HEK293 (cell line): ENCODE data around the gene ZNF223.
A peak's percentile ranks its signal among the peaks of the same experiment; 100 is the strongest.

Experiments
- CTCF ChIA-PET: fragments of 350-600 bp; formaldehyde crosslinking; extraction: SDS; loops from one replicate; lab custom pipeline; 2021; ENCODE audit warnings: antibody characterized with exemption; lab: Yijun Ruan, JAX
- POLR2A ChIA-PET: fragments of 300-600 bp; formaldehyde crosslinking; extraction: SDS; loops from one replicate; lab custom pipeline; 2020; ENCODE audit warnings: antibody characterized with exemption, inconsistent platforms; lab: Yijun Ruan, JAX
- H3K27ac ChIP-seq: fragments of 200-500 bp; sonication (Bioruptor generic); 2 replicates; pipeline ENCODE4 v1.5.1; 2014; ENCODE audit warnings: low read depth, low read length, control low read depth, inconsistent platforms; ENCODE audit errors: extremely low read depth
- H3K36me3 ChIP-seq, 2 experiments: fragments of 200-500 bp in 1 of 2; sonication (Bioruptor generic) in 1 of 2; 1 replicate in 1 of 2; 2 replicates in 1 of 2; pipeline ENCODE4 v1.5.1; 2014 to 2017; ENCODE audit warnings: inconsistent platforms in 2 of 2, low read length in 2 of 2; ENCODE audit not compliant: control insufficient read depth in 2 of 2, insufficient read depth in 1 of 2
- H3K4me1 ChIP-seq: fragments of 200-500 bp; sonication (Bioruptor generic); 2 replicates; pipeline ENCODE4 v1.5.1; 2014; ENCODE audit warnings: mild to moderate bottlenecking, low read length, inconsistent platforms; ENCODE audit not compliant: control insufficient read depth, insufficient read depth
- H3K4me3 ChIP-seq: 2 replicates; pipeline ENCODE4 v1.5.1; 2011; ENCODE audit warnings: low read depth, mild to moderate bottlenecking, control low read depth, low read length, moderate library complexity
- H3K9me3 ChIP-seq: fragments of 200-500 bp; sonication (Bioruptor generic); 2 replicates; pipeline ENCODE4 v1.5.1; 2014; ENCODE audit warnings: low read depth, low read length, inconsistent platforms; ENCODE audit not compliant: control insufficient read depth, insufficient read depth
- ELK4 ChIP-seq: IDR thresholded peaks from 2 replicates; pipeline ENCODE4 v1.6.1; 2011; ENCODE audit warnings: mild to moderate bottlenecking, low read depth, low read length, borderline replicate concordance
- GLIS1 ChIP-seq: fragments of 450-650 bp; formaldehyde crosslinking; IDR thresholded peaks from 2 replicates; pipeline ENCODE4 v1.5.1; 2016; ENCODE audit warnings: missing biosample characterization, missing genetic modification characterization
- KLF17 ChIP-seq: fragments of 450-650 bp; formaldehyde crosslinking; IDR thresholded peaks from 2 replicates; pipeline ENCODE4 v1.5.1; 2016; ENCODE audit warnings: missing biosample characterization, missing genetic modification characterization
- SALL2 ChIP-seq: fragments of 450-650 bp; formaldehyde crosslinking; IDR thresholded peaks from 2 replicates; pipeline ENCODE4 v1.5.0; 2017; ENCODE audit warnings: missing biosample characterization, mild to moderate bottlenecking, missing genetic modification characterization, borderline replicate concordance
- SETDB1 ChIP-seq: IDR thresholded peaks from one replicate; pipeline ENCODE4 v1.6.1; 2017; ENCODE audit warnings: mild to moderate bottlenecking, low read length, moderate library complexity, mixed read lengths; ENCODE audit not compliant: insufficient read length
- TCF7L2 ChIP-seq: IDR thresholded peaks from 2 replicates; pipeline ENCODE4 v1.6.1; 2011; ENCODE audit warnings: low read depth, mild to moderate bottlenecking, inconsistent platforms, low read length, moderate library complexity, borderline replicate concordance
- ZBTB20 ChIP-seq: fragments of 450-650 bp; formaldehyde crosslinking; IDR thresholded peaks from 2 replicates; pipeline ENCODE4 v1.5.1; 2016; ENCODE audit warnings: missing biosample characterization, missing genetic modification characterization
- ZNF140 ChIP-seq: fragments of 450-650 bp; formaldehyde crosslinking; IDR thresholded peaks from 2 replicates; pipeline ENCODE4 v1.5.1; 2016; ENCODE audit warnings: missing biosample characterization, missing genetic modification characterization
- ZNF175 ChIP-seq: fragments of 450-650 bp; formaldehyde crosslinking; IDR thresholded peaks from 2 replicates; pipeline ENCODE4 v1.5.1; 2016; ENCODE audit warnings: missing biosample characterization, missing genetic modification characterization
- ZNF350 ChIP-seq: fragments of 450-650 bp; formaldehyde crosslinking; IDR thresholded peaks from 2 replicates; pipeline ENCODE4 v1.5.0; 2017; ENCODE audit warnings: missing biosample characterization, mild to moderate bottlenecking, missing genetic modification characterization
- ZNF426 ChIP-seq: fragments of 450-650 bp; formaldehyde crosslinking; IDR thresholded peaks from 2 replicates; pipeline ENCODE4 v1.5.1; 2017; ENCODE audit warnings: missing biosample characterization, missing genetic modification characterization, mild to moderate bottlenecking, inconsistent platforms, moderate library complexity
- ZNF433 ChIP-seq: fragments of 450-650 bp; formaldehyde crosslinking; IDR thresholded peaks from 2 replicates; pipeline ENCODE4 v1.5.1; 2016; ENCODE audit warnings: missing biosample characterization, missing genetic modification characterization, low read depth
- ZNF513 ChIP-seq: fragments of 450-650 bp; IDR thresholded peaks from 2 replicates; pipeline ENCODE4 v1.5.1; 2018; ENCODE audit warnings: missing biosample characterization, missing genetic modification characterization
- ZNF629 ChIP-seq: fragments of 450-650 bp; formaldehyde crosslinking; IDR thresholded peaks from 2 replicates; pipeline ENCODE4 v1.5.1; 2017; ENCODE audit warnings: missing biosample characterization, missing genetic modification characterization
- ZNF768 ChIP-seq: fragments of 450-650 bp; formaldehyde crosslinking; IDR thresholded peaks from 2 replicates; pipeline ENCODE4 v1.5.1; 2018; ENCODE audit warnings: missing biosample characterization, mild to moderate bottlenecking, missing genetic modification characterization
- ZNF791 ChIP-seq: fragments of 450-650 bp; formaldehyde crosslinking; IDR thresholded peaks from 2 replicates; pipeline ENCODE4 v1.5.1; 2016; ENCODE audit warnings: missing biosample characterization, missing genetic modification characterization
- ZNF843 ChIP-seq: fragments of 450-650 bp; formaldehyde crosslinking; IDR thresholded peaks from 2 replicates; pipeline ENCODE4 v1.5.1; 2016; ENCODE audit warnings: missing biosample characterization, missing genetic modification characterization
- TF ChIP-seq, protein P1 (sequence below): fragments of 450-650 bp; formaldehyde crosslinking; IDR thresholded peaks from 2 replicates; pipeline ENCODE4; 2016; ENCODE audit warnings: missing biosample characterization, missing genetic modification characterization
- TF ChIP-seq, protein P2 (sequence below): fragments of 450-650 bp; formaldehyde crosslinking; IDR thresholded peaks from 2 replicates; pipeline ENCODE4 v1.5.1; 2017; ENCODE audit warnings: missing biosample characterization, missing genetic modification characterization
- TF ChIP-seq, protein P3 (sequence below): fragments of 450-650 bp; formaldehyde crosslinking; IDR thresholded peaks from 2 replicates; pipeline ENCODE4 v1.5.1; 2016; ENCODE audit warnings: missing biosample characterization, missing genetic modification characterization
- TF ChIP-seq, protein P4 (sequence below): fragments of 450-650 bp; formaldehyde crosslinking; IDR thresholded peaks from 2 replicates; pipeline ENCODE4 v1.5.1; 2016; ENCODE audit warnings: missing biosample characterization, missing genetic modification characterization

The ZNF223 gene

DNA sequence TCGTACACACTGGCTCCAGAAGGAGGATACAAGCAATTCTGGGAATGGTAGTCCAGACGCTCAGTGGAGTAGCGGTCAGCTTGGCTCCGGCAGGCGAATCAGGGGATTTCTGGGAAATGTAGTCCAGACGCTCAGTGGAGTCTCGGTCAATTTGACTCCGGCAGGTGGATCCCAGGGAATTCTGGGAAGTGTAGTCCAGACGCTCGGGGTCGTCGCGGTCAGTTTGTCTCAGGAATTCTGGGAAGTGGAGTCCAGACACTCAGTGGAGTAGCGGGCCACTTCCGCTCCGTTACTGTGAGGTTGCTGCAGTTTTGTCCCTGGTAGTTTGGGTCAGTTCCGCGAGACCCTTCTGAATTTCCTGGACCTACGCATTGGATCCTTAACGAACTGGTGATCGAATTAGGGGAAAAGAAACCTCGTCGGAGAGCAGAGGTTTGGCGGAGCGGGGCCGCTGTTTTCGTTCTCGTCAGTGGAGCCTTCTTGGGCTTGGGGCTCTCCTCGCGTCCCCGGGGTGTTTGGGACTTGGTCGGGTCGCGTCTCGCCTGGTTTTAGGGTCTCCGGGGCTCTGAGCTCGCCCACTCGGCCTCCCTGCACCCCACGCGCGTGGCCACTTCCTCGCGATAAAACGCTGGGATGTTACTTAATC is 61.4 kb downstream of the ZNF223 start, which contains the start of gene ZNF225 (continued):
- TF ChIP-seq, protein P1, sequence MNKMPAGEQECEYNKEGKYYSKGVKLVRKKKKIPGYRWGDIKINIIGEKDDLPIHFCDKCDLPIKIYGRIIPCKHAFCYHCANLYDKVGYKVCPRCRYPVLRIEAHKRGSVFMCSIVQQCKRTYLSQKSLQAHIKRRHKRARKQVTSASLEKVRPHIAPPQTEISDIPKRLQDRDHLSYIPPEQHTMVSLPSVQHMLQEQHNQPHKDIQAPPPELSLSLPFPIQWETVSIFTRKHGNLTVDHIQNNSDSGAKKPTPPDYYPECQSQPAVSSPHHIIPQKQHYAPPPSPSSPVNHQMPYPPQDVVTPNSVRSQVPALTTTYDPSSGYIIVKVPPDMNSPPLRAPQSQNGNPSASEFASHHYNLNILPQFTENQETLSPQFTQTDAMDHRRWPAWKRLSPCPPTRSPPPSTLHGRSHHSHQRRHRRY (tag by site-specific recombination), result no peak
- TF ChIP-seq ZNF433 (no peak), ELK4 (no peak), SALL2 (tag by site-specific recombination) (no peak), ZBTB20 (tag by site-specific recombination) (peak; percentile 98), ZNF629 (tag by site-specific recombination) (peak; percentile 87), ZNF791 (tag by site-specific recombination) (no peak), GLIS1 (tag by site-specific recombination) (peak; percentile 76; the same call in 1 of the 2 replicates), ZNF843 (0 out of 2 replicates have a peak, but pooled peaks have one; percentile 23), TCF7L2 (no peak), ZNF768 (tag by site-specific recombination) (no peak)
- TF ChIP-seq, protein P2, sequence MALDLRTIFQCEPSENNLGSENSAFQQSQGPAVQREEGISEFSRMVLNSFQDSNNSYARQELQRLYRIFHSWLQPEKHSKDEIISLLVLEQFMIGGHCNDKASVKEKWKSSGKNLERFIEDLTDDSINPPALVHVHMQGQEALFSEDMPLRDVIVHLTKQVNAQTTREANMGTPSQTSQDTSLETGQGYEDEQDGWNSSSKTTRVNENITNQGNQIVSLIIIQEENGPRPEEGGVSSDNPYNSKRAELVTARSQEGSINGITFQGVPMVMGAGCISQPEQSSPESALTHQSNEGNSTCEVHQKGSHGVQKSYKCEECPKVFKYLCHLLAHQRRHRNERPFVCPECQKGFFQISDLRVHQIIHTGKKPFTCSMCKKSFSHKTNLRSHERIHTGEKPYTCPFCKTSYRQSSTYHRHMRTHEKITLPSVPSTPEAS, result no peak; the same call in 1 of the 2 replicates

DNA sequence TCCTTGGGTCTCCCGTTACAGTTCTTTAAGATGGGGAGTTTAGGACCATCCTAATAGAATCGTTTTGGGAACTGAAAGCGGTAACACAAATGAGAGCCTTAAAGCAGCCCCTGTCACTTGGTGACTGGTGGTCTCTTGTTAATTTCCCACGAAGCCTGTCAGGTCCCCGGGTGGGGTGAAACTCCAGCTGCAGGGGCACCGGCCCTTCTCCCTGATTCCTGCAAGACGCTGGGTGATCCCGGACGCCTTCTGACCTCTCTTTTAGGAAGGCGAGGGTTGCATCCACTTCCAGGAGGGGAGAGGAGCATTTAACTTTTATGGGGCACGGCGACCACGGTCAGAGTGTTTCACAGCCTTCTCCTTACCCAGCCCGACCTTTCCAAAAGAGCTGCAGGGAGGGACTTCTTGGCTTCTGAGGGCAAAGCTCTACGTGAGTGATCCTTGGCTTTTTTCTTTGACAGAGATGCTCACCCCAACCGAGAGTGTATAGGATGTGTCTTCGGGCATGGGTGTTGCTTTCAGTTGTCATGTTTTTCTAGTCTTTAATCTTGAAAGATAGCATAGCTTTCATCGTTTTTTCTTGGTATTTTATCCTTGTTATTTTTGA is 62.1 kb downstream of the ZNF223 start:
- CTCF ChIA-PET, result interaction anchor here (0.6 to 1.2 kb wide), 8 partner anchors 11 to 832 kb away, joined by 3 to 4 read pairs (median 3); partner anchors contain the start of genes APOC2, ZNF226 and ZNF227
- H3K9me3 ChIP-seq, result peaks cover 20% of the 10 kb centered on the region
- H3K4me3 ChIP-seq, result peak overlapping the region; percentile 54
- H3K4me1 ChIP-seq, result peaks cover 14% of the 10 kb centered on the region
- POLR2A ChIA-PET, result interaction anchor here (0.6 to 3.5 kb wide), 13 partner anchors 8 to 287 kb away, joined by 3 to 33 read pairs (median 5); partner anchors contain the start of genes ZNF223, ZNF224, ZNF226 and ZNF227
- peak overlapping the region; percentile 54; the same call in 1 of the 2 replicates for H3K27ac ChIP-seq
- H3K36me3 ChIP-seq, result peaks cover 32 to 64% of the 10 kb centered on the region in 2 experiments
- TF ChIP-seq SETDB1, result no peak
- TF ChIP-seq KLF17 (tag by site-specific recombination), result no peak
- no peak for TF ChIP-seq ZNF513
- no peak for TF ChIP-seq ZNF426 (tag by site-specific recombination)
- TF ChIP-seq ZNF350 (tag by site-specific recombination), result no peak
- no peak for TF ChIP-seq ZNF140 (tag by site-specific recombination)
- TF ChIP-seq, protein P3, sequence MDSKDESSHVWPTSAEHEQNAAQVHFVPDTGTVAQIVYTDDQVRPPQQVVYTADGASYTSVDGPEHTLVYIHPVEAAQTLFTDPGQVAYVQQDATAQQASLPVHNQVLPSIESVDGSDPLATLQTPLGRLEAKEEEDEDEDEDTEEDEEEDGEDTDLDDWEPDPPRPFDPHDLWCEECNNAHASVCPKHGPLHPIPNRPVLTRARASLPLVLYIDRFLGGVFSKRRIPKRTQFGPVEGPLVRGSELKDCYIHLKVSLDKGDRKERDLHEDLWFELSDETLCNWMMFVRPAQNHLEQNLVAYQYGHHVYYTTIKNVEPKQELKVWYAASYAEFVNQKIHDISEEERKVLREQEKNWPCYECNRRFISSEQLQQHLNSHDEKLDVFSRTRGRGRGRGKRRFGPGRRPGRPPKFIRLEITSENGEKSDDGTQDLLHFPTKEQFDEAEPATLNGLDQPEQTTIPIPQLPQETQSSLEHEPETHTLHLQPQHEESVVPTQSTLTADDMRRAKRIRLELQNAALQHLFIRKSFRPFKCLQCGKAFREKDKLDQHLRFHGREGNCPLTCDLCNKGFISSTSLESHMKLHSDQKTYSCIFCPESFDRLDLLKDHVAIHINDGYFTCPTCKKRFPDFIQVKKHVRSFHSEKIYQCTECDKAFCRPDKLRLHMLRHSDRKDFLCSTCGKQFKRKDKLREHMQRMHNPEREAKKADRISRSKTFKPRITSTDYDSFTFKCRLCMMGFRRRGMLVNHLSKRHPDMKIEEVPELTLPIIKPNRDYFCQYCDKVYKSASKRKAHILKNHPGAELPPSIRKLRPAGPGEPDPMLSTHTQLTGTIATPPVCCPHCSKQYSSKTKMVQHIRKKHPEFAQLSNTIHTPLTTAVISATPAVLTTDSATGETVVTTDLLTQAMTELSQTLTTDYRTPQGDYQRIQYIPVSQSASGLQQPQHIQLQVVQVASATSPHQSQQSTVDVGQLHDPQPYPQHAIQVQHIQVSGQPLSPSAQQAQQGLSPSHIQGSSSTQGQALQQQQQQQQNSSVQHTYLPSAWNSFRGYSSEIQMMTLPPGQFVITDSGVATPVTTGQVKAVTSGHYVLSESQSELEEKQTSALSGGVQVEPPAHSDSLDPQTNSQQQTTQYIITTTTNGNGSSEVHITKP (tag by site-specific recombination), result peak; percentile 99
- TF ChIP-seq, protein P4, sequence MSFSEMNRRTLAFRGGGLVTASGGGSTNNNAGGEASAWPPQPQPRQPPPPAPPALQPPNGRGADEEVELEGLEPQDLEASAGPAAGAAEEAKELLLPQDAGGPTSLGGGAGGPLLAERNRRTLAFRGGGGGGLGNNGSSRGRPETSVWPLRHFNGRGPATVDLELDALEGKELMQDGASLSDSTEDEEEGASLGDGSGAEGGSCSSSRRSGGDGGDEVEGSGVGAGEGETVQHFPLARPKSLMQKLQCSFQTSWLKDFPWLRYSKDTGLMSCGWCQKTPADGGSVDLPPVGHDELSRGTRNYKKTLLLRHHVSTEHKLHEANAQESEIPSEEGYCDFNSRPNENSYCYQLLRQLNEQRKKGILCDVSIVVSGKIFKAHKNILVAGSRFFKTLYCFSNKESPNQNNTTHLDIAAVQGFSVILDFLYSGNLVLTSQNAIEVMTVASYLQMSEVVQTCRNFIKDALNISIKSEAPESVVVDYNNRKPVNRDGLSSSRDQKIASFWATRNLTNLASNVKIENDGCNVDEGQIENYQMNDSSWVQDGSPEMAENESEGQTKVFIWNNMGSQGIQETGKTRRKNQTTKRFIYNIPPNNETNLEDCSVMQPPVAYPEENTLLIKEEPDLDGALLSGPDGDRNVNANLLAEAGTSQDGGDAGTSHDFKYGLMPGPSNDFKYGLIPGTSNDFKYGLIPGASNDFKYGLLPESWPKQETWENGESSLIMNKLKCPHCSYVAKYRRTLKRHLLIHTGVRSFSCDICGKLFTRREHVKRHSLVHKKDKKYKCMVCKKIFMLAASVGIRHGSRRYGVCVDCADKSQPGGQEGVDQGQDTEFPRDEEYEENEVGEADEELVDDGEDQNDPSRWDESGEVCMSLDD, result 0 out of 2 replicates have a peak, but pooled peaks have one; percentile 2
- no peak for TF ChIP-seq ZNF175 (tag by site-specific recombination)
